ENCODE data around the gene TWSG1. TPM values are rescaled to one million over a fixed set of nuclear protein-coding genes. Genes with fewer than 3 reads are reported as not detected.
A peak's percentile ranks its signal among the peaks of the same experiment; 100 is the strongest.
"Not testable (repeated sequence)": the region's sequence is repeated elsewhere in the genome, so short reads cannot be mapped to it uniquely, and the experiment has no call there.

Gene TWSG1
- total and polyA plus RNA-seq, 11 donors: 6.9 to 18.0 (median 13.3) TPM

GRCh38 chr18:9401176-9401575 lies 66.6 kb downstream of the TWSG1 start:
- Histone ChIP-seq H3K27me3 (no peaks in the 10 kb centered on the region), H3K4me3 (no peak overlapping the region), H3K36me3 (peaks cover 0 to 35% (median 11%) of the 10 kb centered on the region in 9 donors), H3K27ac (no peak overlapping the region), H3K9me3 (no peaks in the 10 kb centered on the region), H3K4me1 (peaks cover 0 to 6% (median 0%) of the 10 kb centered on the region in 12 donors)
- ATAC-seq: no peak
- no peak for DNase-seq
- no peak for TF ChIP-seq POLR2A (IDR thresholded peaks at IDR 0.05)
- no peak for TF ChIP-seq CTCF (IDR thresholded peaks at IDR 0.05)
- intact Hi-C loops (cut with DNase I): no loop called here

- H3K36me3 ChIP-seq: peaks cover 0 to 22% (median 3%) of the 10 kb centered on the region in 9 donors
- H3K4me1 ChIP-seq; H3K27ac ChIP-seq; intact Hi-C loops (cut with DNase I); H3K4me3 ChIP-seq; ATAC-seq; DNase-seq; H3K9me3 ChIP-seq; H3K27me3 ChIP-seq: not testable (repeated sequence)
- 97% methylated on average over 10 of the region's 10 CpGs for WGBS, 4 donors
These were observed 67.9 kb downstream of the TWSG1 start for GRCh38 chr18:9402358-9403007.

- intact Hi-C loops (cut with DNase I): no loop called here
- H3K4me3 ChIP-seq: peak overlapping the region in 7 of 12 donors; percentile 4 to 34 (median 25)
These were observed 69.4 kb downstream of the TWSG1 start for GRCh38 chr18:9403795-9404564.

GRCh38 chr18:9404565-9405060 lies 70.0 kb downstream of the TWSG1 start:
- TF ChIP-seq POLR2A (IDR thresholded peaks at IDR 0.05) (no peak), CTCF (IDR thresholded peaks at IDR 0.05) (no peak)
- DNase-seq (peak in 2 of 5 donors; percentile 32 to 33), ATAC-seq (peak in 3 of 4 donors; percentile 78 to 94 (median 86))
- intact Hi-C loops (cut with DNase I): no loop called here
- H3K27ac ChIP-seq: peak overlapping the region in 5 of 12 donors; percentile 22 to 46 (median 43)
- H3K4me3 ChIP-seq: peak overlapping the region in 7 of 12 donors; percentile 4 to 34 (median 25)
- 48 to 76% (median 61%) methylated on average over 19 of the region's 19 CpGs for WGBS, 4 donors
- peaks cover 0 to 7% (median 0%) of the 10 kb centered on the region in 9 donors for H3K36me3 ChIP-seq
- peaks cover 0 to under 1% (median 0%) of the 10 kb centered on the region in 12 donors for H3K9me3 ChIP-seq
- H3K27me3 ChIP-seq: no peaks in the 10 kb centered on the region
- H3K4me1 ChIP-seq: peaks cover 0 to 6% (median 0%) of the 10 kb centered on the region in 12 donors

More at GRCh38 chr18:9403795-9404564, 69.4 kb downstream of the TWSG1 start:
- Histone ChIP-seq H3K27ac (peak overlapping the region in 1 of 12 donors; percentile 46), H3K9me3 (no peaks in the 10 kb centered on the region), H3K36me3 (peaks cover 0 to 13% (median 0%) of the 10 kb centered on the region in 9 donors), H3K27me3 (no peaks in the 10 kb centered on the region), H3K4me1 (peaks cover 0 to 6% (median 0%) of the 10 kb centered on the region in 12 donors)
- no peak for TF ChIP-seq CTCF (IDR thresholded peaks at IDR 0.05)
- DNase-seq (peak in 1 of 5 donors; percentile 68), ATAC-seq (peak in 1 of 4 donors; percentile 18)
- WGBS, 4 donors: 74 to 85% (median 80%) methylated on average over 20 to 24 of the region's 24 CpGs

Data from heart left ventricle (tissue), 16 donors.